COLO668 (cell line): ENCODE measurements around the gene ABCA6.
"Not testable (repeated sequence)": the region's sequence is repeated elsewhere in the genome, so short reads cannot be mapped to it uniquely, and the experiment has no call there.

Source experiments
- DNase-seq: peaks from one replicate; lab custom pipeline; 2025; ENCODE audit not compliant: unreplicated experiment; lab: John Stamatoyannopoulos, UW

Gene ABCA6

DNA sequence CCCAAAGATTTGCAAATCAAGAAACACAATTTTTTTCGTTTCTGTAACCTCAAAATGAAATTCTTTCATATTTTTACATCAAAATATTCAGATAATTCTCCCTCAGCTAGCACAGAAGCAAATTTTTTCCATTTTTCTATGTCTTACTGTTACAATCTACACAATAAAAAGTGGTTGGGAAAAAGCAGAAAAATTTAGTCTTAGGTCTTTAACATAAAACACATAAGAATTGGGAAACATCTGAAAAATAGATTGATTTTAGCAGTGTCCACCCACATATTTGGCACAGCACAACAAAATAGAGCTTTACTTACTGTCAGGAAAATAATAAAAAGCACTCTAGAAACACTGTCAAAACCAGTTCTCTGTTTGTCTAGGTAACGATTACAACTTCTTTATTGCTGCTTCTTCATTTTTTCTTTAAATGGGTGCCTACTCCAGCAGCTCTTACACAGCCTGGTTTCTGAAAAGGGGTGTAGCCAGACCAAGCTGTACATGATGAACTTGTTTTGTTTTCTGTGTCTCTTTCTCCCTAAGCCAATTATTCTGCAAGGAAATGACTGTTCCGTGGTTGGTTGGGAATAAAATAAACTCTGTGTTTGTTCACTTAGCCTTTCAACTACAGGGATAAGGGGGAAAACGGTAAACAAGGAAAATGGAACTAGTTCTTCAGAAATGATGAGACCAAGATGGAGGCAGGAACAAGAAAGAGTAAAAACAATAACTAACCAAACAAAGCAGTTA is at the start of gene ABCA6:
ABCA6 (minus strand) TSS at position 465 of the 744 bp plus-strand sequence. CDS start 1,192 bp downstream, outside the sequence.
- no peak for DNase-seq

- no peak for DNase-seq
Measured at GRCh38 chr17:69188796-69189195, 47.1 kb upstream of the ABCA6 start.

GRCh38 chr17:69188064-69188463 is 46.4 kb upstream of the ABCA6 start:
- no peak for DNase-seq

DNA sequence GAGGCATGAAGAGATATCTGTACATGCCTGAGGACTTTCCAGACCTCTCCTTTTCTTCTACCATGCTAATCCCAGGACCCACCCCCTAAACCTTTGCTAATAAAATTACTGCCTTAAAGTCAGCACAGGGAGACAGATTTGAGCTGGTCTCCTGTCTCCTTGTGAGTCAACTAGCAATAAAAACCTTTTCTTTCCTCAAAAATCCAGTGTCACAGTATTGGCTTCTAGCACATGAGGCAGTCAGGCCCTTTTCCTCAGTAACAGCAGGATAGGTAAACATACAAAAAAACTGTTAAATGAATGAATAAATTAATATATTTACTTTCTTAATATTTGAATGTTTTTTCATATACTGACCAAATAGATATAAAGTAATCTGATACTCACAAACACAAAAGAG is 45.6 kb upstream of the ABCA6 start:
- DNase-seq, result no peak

GRCh38 chr17:69179227-69179952 is 37.7 kb upstream of the ABCA6 start:
- no peak for DNase-seq

- no peak for DNase-seq
Measured at GRCh38 chr17:69176457-69176795, 34.7 kb upstream of the ABCA6 start.

DNA sequence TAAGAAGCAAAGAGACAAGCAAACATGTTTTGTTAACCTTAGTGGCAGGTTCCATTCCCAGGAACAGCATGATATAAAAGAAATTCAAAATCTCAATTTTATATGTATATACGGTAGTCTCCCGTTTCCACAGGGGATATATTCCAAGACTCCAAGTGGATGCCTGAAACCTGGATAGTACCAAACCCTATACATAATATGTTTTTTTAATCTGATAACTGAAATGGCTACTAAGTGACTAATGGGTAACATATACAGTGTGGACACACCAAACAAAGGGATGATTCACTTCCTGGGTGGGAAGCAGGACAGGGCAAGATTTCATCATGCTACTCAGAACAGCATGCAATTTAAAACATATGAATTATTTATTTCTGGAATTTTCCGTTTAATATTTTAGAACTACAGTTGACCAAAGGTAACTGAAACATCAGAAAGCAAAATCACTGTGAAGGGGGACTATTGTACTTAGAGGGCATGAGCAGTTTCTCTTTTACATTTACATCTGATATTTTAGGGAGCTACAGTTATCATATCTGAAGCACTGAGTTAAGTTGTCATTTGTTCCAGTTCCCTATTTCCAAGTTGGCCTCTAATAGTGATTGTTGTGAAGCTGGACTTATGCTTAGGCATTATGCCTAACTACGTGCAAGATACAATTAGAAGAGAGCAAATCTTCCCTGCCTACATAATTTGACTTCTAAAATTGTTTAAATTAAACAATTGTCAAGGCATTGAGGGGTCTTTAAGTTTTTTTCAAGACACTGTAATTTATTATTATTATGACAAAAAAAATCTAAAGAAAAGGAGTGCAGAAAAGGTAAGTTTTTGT is 34.1 kb upstream of the ABCA6 start:
- no peak for DNase-seq

- no peak for DNase-seq
Measured at GRCh38 chr17:69175262-69175624, 33.5 kb upstream of the ABCA6 start.

- no peak for DNase-seq
Measured at GRCh38 chr17:69173118-69173517, 31.4 kb upstream of the ABCA6 start.

DNA sequence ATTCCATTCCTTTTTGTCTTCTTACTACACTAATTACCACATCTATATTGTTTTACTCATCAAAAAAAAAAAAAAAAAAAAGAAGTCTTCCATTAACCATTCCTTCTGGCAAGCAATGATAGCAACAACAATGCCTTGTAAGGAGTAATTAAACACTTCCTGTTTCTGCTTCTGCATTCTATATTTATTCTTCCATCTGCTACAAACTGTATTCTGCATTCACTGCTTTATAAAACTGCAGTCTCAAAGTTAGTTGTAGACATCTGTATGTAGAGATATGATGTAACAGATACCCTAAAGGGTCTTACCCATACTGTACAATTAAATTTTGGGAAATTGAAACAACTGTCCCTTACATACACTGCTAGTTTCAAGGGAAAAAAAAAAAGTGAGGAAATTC is 28.7 kb upstream of the ABCA6 start:
- no peak for DNase-seq

- not testable (repeated sequence) for DNase-seq
Measured at GRCh38 chr17:69168642-69169041, 26.9 kb upstream of the ABCA6 start.

DNA sequence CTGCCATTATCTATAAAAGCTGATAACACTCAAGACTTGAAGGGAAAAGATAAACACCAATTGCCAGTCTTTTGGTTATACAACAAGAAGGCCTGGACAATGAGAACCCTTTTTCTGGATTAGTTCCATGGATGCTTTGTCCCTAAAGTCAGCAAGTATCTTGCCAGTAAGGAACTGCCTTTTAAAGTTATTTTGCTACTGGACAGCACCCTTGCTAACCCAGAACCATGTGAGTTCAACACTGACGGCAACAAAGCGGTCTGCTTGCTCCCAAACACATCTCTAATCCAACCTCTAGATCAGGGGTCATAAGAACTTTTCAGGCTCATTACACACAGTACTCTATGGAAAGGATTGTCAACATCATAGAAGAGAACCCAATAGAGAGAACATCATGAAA is 25.3 kb upstream of the ABCA6 start:
- DNase-seq, result no peak

DNA sequence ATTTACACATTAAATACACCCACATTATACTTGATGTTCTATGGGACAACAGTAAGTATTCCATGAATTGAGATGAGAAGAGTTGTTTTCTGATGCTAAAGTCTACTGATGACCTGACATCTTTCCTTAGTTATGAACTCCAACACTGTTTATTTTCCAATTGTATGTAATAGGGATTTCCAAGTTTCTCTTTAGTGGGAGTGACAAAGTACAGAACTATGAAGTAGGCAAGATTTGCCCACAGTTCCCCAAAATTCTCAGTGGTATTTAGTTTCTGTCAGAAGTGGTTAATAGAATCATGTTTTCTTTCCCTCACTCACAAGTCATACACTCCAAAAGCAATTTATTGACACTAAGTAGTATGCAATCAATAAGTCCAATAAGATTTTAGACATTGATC is 22.5 kb upstream of the ABCA6 start:
- DNase-seq, result no peak

DNA sequence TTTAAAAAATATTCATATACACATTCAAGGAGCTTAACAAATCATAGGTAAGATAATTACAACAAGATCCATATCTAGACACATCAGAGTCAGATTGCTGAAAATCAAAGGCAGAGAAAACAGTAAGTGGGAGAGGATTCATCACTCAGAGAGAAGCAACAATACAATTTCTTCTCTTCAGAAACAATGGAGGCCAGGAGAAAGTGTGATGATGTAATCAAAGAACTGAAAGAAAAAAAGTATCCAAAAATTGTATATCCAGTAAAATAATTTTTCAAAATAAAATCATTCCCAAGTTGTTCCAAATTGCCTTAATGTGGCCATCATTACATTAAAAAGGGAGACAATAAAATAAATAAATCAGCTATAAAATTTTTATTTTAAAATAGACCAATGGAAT is 17.7 kb upstream of the ABCA6 start:
- no peak for DNase-seq

GRCh38 chr17:69154267-69154666 is 12.6 kb upstream of the ABCA6 start:
- no peak for DNase-seq

DNA sequence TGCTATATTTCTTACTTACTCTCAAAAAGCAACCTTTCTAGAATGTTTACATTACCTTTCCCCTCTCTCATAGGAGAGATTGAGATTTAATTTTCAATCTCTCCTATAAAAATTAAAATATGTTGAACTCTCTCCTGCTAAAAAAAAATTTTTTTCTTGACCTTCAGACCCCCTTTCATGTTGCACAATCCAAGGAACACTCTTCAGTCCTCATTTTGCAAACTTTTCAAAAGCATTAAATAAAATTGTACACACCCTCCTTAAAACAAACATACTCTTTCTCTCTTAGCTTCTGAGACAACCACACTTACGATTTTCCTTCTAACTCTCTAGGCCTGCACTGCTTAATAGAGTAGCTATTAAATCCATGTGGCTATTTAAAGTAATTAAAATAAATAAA is 8.6 kb upstream of the ABCA6 start:
- DNase-seq, result no peak

DNA sequence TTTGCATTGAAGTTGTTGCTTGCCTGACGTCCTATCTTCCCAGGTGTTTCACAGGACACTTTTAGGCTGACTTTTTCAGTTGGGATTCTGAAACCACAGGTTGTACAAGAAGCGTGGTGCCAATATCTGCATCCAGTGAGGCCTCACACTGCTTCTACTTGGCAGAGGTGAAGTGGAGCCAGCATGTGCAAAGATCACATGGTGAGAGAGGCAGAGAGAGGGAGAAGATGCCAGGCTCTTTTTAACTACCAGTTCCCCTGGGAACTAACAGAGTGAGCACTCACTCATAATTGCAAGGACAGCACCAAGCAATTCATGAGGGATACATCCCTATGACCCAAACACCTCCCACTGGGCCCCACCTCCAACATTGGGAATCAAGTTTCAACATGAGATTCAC is 5.8 kb upstream of the ABCA6 start:
- no peak for DNase-seq

DNA sequence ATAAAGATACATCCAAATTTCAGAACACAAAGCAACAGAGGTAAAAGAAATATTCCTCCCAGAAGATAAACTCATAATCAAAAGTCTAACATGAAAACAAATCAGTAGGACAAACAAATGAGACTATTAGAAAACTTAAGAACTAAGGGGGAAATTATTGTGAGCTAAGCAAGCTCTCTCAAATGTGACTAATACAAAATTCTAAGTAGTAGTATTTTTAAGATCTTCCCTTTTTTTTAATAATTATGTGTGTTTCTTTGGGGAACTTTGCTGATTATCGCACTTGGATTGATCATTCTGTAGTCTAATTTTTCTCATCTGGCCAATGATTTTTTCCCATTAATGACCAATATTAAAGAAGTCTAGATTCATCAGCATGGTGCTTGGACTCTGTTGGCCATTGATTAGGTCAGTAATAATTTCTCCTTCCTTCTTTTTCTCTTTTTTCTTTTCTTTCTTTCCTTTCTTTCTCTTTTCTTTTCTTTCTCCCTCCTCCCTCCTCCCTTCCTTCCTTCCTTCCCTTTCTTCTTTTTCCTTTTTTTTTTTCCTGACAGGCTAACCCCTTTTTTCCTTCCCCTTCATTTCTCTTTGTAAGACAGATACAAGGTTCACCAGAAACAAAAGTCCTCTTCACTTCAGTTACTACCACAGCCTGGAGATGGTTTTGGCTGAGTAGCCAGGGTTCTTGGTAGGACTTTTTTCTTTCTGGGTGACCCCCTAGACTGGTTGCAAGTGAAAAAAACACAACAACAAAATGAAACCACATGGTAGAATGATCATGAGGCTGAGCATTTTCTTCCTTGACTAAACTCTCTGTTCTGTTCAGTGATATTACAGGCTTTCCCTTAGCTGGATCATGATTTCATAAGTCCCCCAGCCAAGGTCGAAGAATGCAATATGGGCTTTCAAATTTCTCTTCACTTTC is 2.9 kb upstream of the ABCA6 start:
- DNase-seq, result no peak

DNA sequence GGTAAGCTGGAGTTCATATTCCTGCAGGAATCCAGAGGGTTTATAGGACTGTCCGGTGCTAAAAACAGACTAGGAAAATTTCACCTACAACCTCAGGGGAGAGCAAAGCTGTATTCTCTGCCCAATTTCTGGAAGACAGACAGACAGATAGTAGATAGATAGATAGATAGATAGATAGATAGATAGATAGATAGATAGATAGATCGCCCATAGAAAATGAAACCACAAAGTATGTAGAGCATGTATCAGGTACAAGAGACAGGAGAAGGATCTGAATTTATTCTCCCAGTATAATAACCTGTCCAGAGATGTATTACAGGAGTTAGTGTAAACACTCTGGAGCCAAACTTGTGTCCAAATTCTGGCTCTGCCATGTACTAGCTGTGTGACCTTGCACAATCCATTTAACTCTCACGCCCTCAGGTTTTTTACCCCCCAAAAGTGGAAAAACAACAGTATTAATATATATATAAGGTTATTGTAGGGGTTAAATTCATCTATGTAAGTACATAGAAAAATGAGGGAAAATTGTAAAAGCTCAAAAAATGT is 2.1 kb upstream of the ABCA6 start:
- no peak for DNase-seq

GRCh38 chr17:69143151-69143550 is 1.5 kb upstream of the ABCA6 start:
- DNase-seq, result no peak
